HCT116 (cell line): ENCODE results near the gene SEMA4C. TPM values are rescaled to one million over a fixed set of nuclear protein-coding genes. Genes with fewer than 3 reads are reported as not detected.

Experiments
- ATAC-seq: fragments of 200-7000 bp; cut with Tn5 transposase; 2 replicates; pipeline ENCODE4 v1.9.1; 2020; ENCODE audit warnings: mild to moderate bottlenecking, moderate library complexity
- BruUV-seq: library from RNA; stranded (reverse); fragments of 400-500 nt; replicated peaks from 2 replicates; lab custom pipeline; 2021; lab: Mats Ljungman, UMichigan
- CTCF ChIA-PET: fragments of 300-600 bp; sonication (Branson Sonifier 250); formaldehyde crosslinking; loops from one replicate; lab custom pipeline; 2021; ENCODE audit warnings: antibody characterized with exemption; lab: Charles Lee
- POLR2A ChIA-PET: fragments of 300-600, 350-600 bp; sonication (Branson Sonifier 250); formaldehyde crosslinking; loops from one replicate; lab custom pipeline; 2021; ENCODE audit warnings: antibody characterized with exemption; lab: Charles Lee
- RAD21 ChIA-PET, 2 experiments: fragments of 300-600 bp; sonication (Branson Sonifier 250); formaldehyde crosslinking; loops; one replicate each; lab custom pipeline; 2023; ENCODE audit warnings: low total read pairs in 2 of 2; ENCODE audit not compliant: uncharacterized antibody in 2 of 2, unreplicated experiment in 2 of 2, low non-redundant PET in 1 of 2; lab: Charles Lee
- DNase-seq: peaks from one replicate; pipeline ENCODE4 v3.0.0-alpha.2; 2010; ENCODE audit warnings: low read depth, low spot score
- H2AFZ ChIP-seq: fragments of 200-600 bp; shearing (Covaris generic), sonication (generic); 2 replicates; pipeline ENCODE4 v1.6.1; 2017; ENCODE audit warnings: low read depth, mixed run types, mixed read lengths, antibody characterized with exemption, low read length; ENCODE audit not compliant: poor library complexity, severe bottlenecking
- H3K27ac ChIP-seq: 2 replicates; pipeline ENCODE4 v1.5.1; 2012; ENCODE audit warnings: low read depth, low read length
- H3K27me3 ChIP-seq: fragments of 200-600 bp; sonication (generic); 2 replicates; pipeline ENCODE4 v1.6.1; 2016; ENCODE audit warnings: mixed run types, low read length, mixed read lengths; ENCODE audit not compliant: insufficient read depth
- H3K36me3 ChIP-seq, 2 experiments: fragments of 200-500 bp in 1 of 2; fragments of 200-600 bp in 1 of 2; sonication (Bioruptor generic) in 1 of 2; sonication (generic) in 1 of 2; 2 replicates each; pipeline versions ENCODE4 v1.5.1 to v1.6.1; 2014 to 2016; ENCODE audit warnings: low read length in 2 of 2, inconsistent platforms in 1 of 2, mixed read lengths in 1 of 2, mixed run types in 1 of 2; ENCODE audit not compliant: insufficient read depth in 2 of 2, control insufficient read depth in 1 of 2
- H3K4me1 ChIP-seq, 2 experiments: fragments of 200-600 bp in 1 of 2; sonication (generic) in 1 of 2; 2 replicates each; pipeline versions ENCODE4 v1.5.1 to v1.6.1; 2012 to 2017; ENCODE audit warnings: low read length in 2 of 2, inconsistent platforms in 1 of 2, mild to moderate bottlenecking in 1 of 2, mixed read lengths in 1 of 2, mixed run types in 1 of 2, moderate library complexity in 1 of 2; ENCODE audit not compliant: insufficient read depth in 2 of 2, control insufficient read depth in 1 of 2
- H3K4me2 ChIP-seq: fragments of 200-600 bp; sonication (generic); 2 replicates; pipeline ENCODE4 v1.6.1; 2017; ENCODE audit warnings: mixed run types, low read length, mixed read lengths
- H3K4me3 ChIP-seq, 2 experiments: fragments of 200-600 bp in 1 of 2; sonication (generic) in 1 of 2; replicated peaks in 1 of 2; 2 replicates each; pipeline ENCODE4 v1.5.1; 2011 to 2016; ENCODE audit warnings: low read length in 2 of 2, control low read depth in 1 of 2, low read depth in 1 of 2, mild to moderate bottlenecking in 1 of 2, mixed read lengths in 1 of 2, mixed run types in 1 of 2
- H3K79me2 ChIP-seq: fragments of 200-600 bp; sonication (generic); 2 replicates; pipeline ENCODE4 v1.6.1; 2017; ENCODE audit warnings: mild to moderate bottlenecking, mixed run types, low read length, moderate library complexity, mixed read lengths; ENCODE audit not compliant: insufficient read depth
- H3K9ac ChIP-seq: fragments of 200-600 bp; sonication (generic); 2 replicates; pipeline ENCODE4 v1.6.1; 2016; ENCODE audit warnings: low read length, mixed read lengths
- H3K9me2 ChIP-seq: fragments of 200-600 bp; sonication (generic), shearing (Covaris generic); 2 replicates; pipeline ENCODE4 v1.6.1; 2017; ENCODE audit warnings: mixed run types, mild to moderate bottlenecking, moderate library complexity; ENCODE audit not compliant: insufficient read depth
- H3K9me3 ChIP-seq, 2 experiments: fragments of 200-500 bp in 1 of 2; fragments of 200-600 bp in 1 of 2; sonication (Bioruptor generic) in 1 of 2; sonication (generic) in 1 of 2; 2 replicates each; pipeline ENCODE4 v1.6.1; 2014 to 2017; ENCODE audit warnings: low read length in 2 of 2, mixed read lengths in 2 of 2, inconsistent platforms in 1 of 2, low read depth in 1 of 2, mild to moderate bottlenecking in 1 of 2, mixed run types in 1 of 2, moderate library complexity in 1 of 2; ENCODE audit not compliant: control insufficient read depth in 1 of 2, insufficient read depth in 1 of 2
- H4K20me1 ChIP-seq: fragments of 200-600 bp; sonication (generic), shearing (Covaris generic); 2 replicates; pipeline ENCODE4 v1.6.1; 2017; ENCODE audit warnings: mixed run types, mild to moderate bottlenecking, moderate library complexity; ENCODE audit not compliant: insufficient read depth
- ELF1 ChIP-seq: IDR thresholded peaks from 2 replicates; pipeline ENCODE4 v1.6.1; 2012; ENCODE audit warnings: low read depth, borderline replicate concordance
- EZH2 ChIP-seq: fragments of 200-600 bp; sonication (generic); IDR thresholded peaks from 2 replicates; pipeline ENCODE4 v1.6.1; 2017; ENCODE audit warnings: antibody characterized with exemption, mixed run types
- EZH2phosphoT487 ChIP-seq: fragments of 200-600 bp; IDR thresholded peaks from 2 replicates; pipeline ENCODE4 v1.6.1; 2018; ENCODE audit warnings: antibody characterized with exemption, borderline replicate concordance
- POLR2A ChIP-seq: IDR thresholded peaks from 2 replicates; pipeline ENCODE4 v1.7.0; 2011; ENCODE audit warnings: borderline replicate concordance; ENCODE audit not compliant: insufficient read depth, insufficient read length; ENCODE audit errors: extremely low read depth
- RAD21 ChIP-seq: IDR thresholded peaks from 2 replicates; pipeline ENCODE4 v1.6.1; 2012; ENCODE audit warnings: low read depth, mild to moderate bottlenecking
- SRF ChIP-seq: IDR thresholded peaks from 2 replicates; pipeline ENCODE4 v1.6.1; 2012; ENCODE audit warnings: low read depth
- ZFX ChIP-seq: fragments of 450-650 bp; IDR thresholded peaks from 2 replicates; pipeline ENCODE4 v1.6.1; 2017
- intact Hi-C: fragments of 100-400 bp; cut with micrococcal nuclease; formaldehyde crosslinking; loops from 2 replicates; pipeline ENCODE4 v1.10.0; 2022
- total RNA-seq: library from RNA; stranded (reverse); gene quantifications from one replicate; pipeline ENCODE4 v1.2.1, GENCODE V29; 2021; ENCODE audit not compliant: unreplicated experiment
- TF ChIP-seq, protein P1 (sequence below): IDR thresholded peaks from 2 replicates; pipeline ENCODE4 v1.6.1; 2012; ENCODE audit warnings: low read depth

The SEMA4C gene
- total RNA-seq, 1 experiment from 2014 or later, result 25.4 TPM

DNA sequence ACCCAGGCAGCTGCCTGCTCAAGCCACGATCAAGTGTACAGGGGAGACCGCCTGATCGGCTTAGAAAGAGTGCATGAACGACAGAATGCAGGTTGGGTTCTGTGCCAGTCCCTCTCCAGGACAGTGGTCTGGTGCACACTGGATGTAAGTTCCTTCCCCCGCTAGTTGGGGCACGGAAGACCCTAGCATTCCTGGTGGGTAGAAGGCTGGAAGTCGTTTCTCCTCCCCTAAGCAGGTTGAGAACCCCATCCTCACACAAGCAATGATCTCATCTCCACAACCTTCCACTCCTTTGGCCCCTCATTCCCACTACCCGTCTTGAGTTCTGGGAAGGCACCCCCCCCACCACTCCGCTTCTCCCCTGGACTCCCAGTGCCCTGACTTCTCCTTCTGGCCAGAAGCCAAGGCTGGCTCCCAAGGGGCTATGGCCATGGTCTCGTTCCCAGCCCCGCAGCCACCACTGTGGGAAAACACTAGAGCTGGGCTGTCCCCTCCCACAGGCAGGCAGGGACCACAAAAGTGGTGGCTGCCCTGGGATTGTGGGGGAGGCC is 10.7 kb downstream of the SEMA4C start:
- ChIA-PET RAD21 (interaction anchor here in 1 of 2 experiments (2.4 kb wide), 1 partner anchor 9 kb away, joined by 6 read pairs; no protein-coding TSS in a partner anchor), POLR2A (interaction anchor here (1.3 to 2.7 kb wide), 3 partner anchors 43 to 253 kb away, joined by 4 to 10 read pairs (median 4); partner anchors contain the start of genes ANKRD36 and CNNM3), CTCF (interaction anchor here (1.0 to 4.1 kb wide), 11 partner anchors 10 to 305 kb away, joined by 3 to 42 read pairs (median 8); partner anchors contain the start of genes ANKRD36 and CNNM3)
- H3K27ac ChIP-seq, result peak overlapping the region; percentile 57; the same call in 1 of the 2 replicates
- peaks cover 25 to 27% of the 10 kb centered on the region in 2 experiments for H3K36me3 ChIP-seq
- TF ChIP-seq SRF (no peak), POLR2A (no peak), ELF1 (no peak), EZH2phosphoT487 (no peak), ZFX (no peak), RAD21 (no peak), EZH2 (no peak)
- TF ChIP-seq, protein P1, sequence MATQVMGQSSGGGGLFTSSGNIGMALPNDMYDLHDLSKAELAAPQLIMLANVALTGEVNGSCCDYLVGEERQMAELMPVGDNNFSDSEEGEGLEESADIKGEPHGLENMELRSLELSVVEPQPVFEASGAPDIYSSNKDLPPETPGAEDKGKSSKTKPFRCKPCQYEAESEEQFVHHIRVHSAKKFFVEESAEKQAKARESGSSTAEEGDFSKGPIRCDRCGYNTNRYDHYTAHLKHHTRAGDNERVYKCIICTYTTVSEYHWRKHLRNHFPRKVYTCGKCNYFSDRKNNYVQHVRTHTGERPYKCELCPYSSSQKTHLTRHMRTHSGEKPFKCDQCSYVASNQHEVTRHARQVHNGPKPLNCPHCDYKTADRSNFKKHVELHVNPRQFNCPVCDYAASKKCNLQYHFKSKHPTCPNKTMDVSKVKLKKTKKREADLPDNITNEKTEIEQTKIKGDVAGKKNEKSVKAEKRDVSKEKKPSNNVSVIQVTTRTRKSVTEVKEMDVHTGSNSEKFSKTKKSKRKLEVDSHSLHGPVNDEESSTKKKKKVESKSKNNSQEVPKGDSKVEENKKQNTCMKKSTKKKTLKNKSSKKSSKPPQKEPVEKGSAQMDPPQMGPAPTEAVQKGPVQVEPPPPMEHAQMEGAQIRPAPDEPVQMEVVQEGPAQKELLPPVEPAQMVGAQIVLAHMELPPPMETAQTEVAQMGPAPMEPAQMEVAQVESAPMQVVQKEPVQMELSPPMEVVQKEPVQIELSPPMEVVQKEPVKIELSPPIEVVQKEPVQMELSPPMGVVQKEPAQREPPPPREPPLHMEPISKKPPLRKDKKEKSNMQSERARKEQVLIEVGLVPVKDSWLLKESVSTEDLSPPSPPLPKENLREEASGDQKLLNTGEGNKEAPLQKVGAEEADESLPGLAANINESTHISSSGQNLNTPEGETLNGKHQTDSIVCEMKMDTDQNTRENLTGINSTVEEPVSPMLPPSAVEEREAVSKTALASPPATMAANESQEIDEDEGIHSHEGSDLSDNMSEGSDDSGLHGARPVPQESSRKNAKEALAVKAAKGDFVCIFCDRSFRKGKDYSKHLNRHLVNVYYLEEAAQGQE, result no peak
- peak overlapping the region in 1 of 2 experiments; percentile 93; a peak in 1 of 4 replicates for H3K4me3 ChIP-seq
- H2AFZ ChIP-seq, result no peak overlapping the region
- H3K4me2 ChIP-seq, result peak overlapping the region; percentile 99
- ATAC-seq (no peak), DNase-seq (no peak)
- peaks cover 9 to 20% of the 10 kb centered on the region in 2 experiments for H3K4me1 ChIP-seq
- H3K79me2 ChIP-seq, result peaks cover 28% of the 10 kb centered on the region
- no peaks in the 10 kb centered on the region for H3K9me3 ChIP-seq
- no TSS peak for BruUV-seq
- peak overlapping the region; percentile 89 for H3K9ac ChIP-seq
- no peaks in the 10 kb centered on the region for H3K9me2 ChIP-seq
- no peaks in the 10 kb centered on the region for H3K27me3 ChIP-seq
- no peaks in the 10 kb centered on the region for H4K20me1 ChIP-seq
- intact Hi-C loops, result loop anchor here (2.0 kb wide), 1 partner anchor 254 kb away; the partner anchor contains the start of gene ANKRD36
